ENCODE data around the gene CD7. TPM values are rescaled to one million over a fixed set of nuclear protein-coding genes. Genes with fewer than 3 reads are reported as not detected.

CD7 gene
- total RNA-seq, 1 experiment from 2014 or later, result 0.77 TPM

- ChIA-PET CTCF (no interaction called here), POLR2A (no interaction called here)
- DNase-seq (ENCODE audit: low read depth, low spot score) (no peak), ATAC-seq (peak; percentile 43; the same call in 1 of the 2 replicates)
- Histone ChIP-seq H3K27ac (ENCODE audit: low read length) (no peak overlapping the region), H3K36me3 (ENCODE audit: control insufficient read depth, insufficient read depth, low read length) (no peaks in the 10 kb centered on the region), H3K4me1 (ENCODE audit: control insufficient read depth, insufficient read depth, low read length) (peaks cover 22% of the 10 kb centered on the region), H3K9me3 (ENCODE audit: control insufficient read depth, insufficient read depth, low read depth, low read length) (no peaks in the 10 kb centered on the region), H3K27me3 (ENCODE audit: control insufficient read depth, insufficient read depth, low read length) (no peaks in the 10 kb centered on the region), H3K4me3 (ENCODE audit: low read depth in 2 of 2, low read length in 2 of 2) (no peak overlapping the region)
- TF ChIP-seq CTCF (IDR thresholded peaks at IDR 0.05) (no peak), SIN3A (IDR thresholded peaks at IDR 0.05; ENCODE audit: borderline replicate concordance, insufficient read depth, low read depth, low read length) (no peak), POLR2AphosphoS5 (IDR thresholded peaks at IDR 0.05; ENCODE audit: low read depth, low read length) (no peak), REST (IDR thresholded peaks at IDR 0.05; ENCODE audit: insufficient read depth in 1 of 2, low read depth in 2 of 2, low read length in 1 of 2) (no peak), TCF7L2 (IDR thresholded peaks at IDR 0.05; ENCODE audit: low read depth, low read length) (no peak)
- no TSS peak for BruUV-seq (replicated peaks)
- intact Hi-C loops (cut with micrococcal nuclease; ENCODE audit: unreplicated experiment), result no loop called here
- in situ Hi-C loops (cut with HindIII; ENCODE audit: low pct_unique_long_range_greater_than_20kb, low sequenced_read_pairs), result no loop called here
These were observed 39.5 kb upstream of the CD7 start for GRCh38 chr17:82356845-82357355.

- DNase-seq (ENCODE audit: low read depth, low spot score), result no peak
- Histone ChIP-seq H3K9me3 (ENCODE audit: control insufficient read depth, insufficient read depth, low read depth, low read length) (no peaks in the 10 kb centered on the region), H3K27me3 (ENCODE audit: control insufficient read depth, insufficient read depth, low read length) (no peaks in the 10 kb centered on the region), H3K36me3 (ENCODE audit: control insufficient read depth, insufficient read depth, low read length) (no peaks in the 10 kb centered on the region), H3K4me3 (ENCODE audit: low read depth in 2 of 2, low read length in 2 of 2) (no peak overlapping the region), H3K4me1 (ENCODE audit: control insufficient read depth, insufficient read depth, low read length) (peaks cover 22% of the 10 kb centered on the region), H3K27ac (ENCODE audit: low read length) (no peak overlapping the region)
- ATAC-seq, result no peak
- in situ Hi-C loops (cut with HindIII; ENCODE audit: low pct_unique_long_range_greater_than_20kb, low sequenced_read_pairs) (no loop called here), intact Hi-C loops (cut with micrococcal nuclease; ENCODE audit: unreplicated experiment) (no loop called here)
- CTCF ChIA-PET, result interaction anchor here (0.6 to 0.7 kb wide), 2 partner anchors 22 to 412 kb away, joined by 3 to 4 read pairs; no protein-coding TSS in a partner anchor
- no TSS peak for BruUV-seq (replicated peaks)
- POLR2A ChIA-PET, result no interaction called here
- no peak for TF ChIP-seq TCF7L2 (IDR thresholded peaks at IDR 0.05; ENCODE audit: low read depth, low read length)
- TF ChIP-seq CTCF (IDR thresholded peaks at IDR 0.05), result no peak
- no peak for TF ChIP-seq REST (IDR thresholded peaks at IDR 0.05; ENCODE audit: insufficient read depth in 1 of 2, low read depth in 2 of 2, low read length in 1 of 2)
- no peak for TF ChIP-seq POLR2AphosphoS5 (IDR thresholded peaks at IDR 0.05; ENCODE audit: low read depth, low read length)
- TF ChIP-seq SIN3A (IDR thresholded peaks at IDR 0.05; ENCODE audit: borderline replicate concordance, insufficient read depth, low read depth, low read length), result no peak
These were observed 38.5 kb upstream of the CD7 start for GRCh38 chr17:82355770-82356427.

All from Panc1 (cell line).